ENCODE data around the gene RILPL1.
"Not testable (repeated sequence)": the region's sequence is repeated elsewhere in the genome, so short reads cannot be mapped to it uniquely, and the experiment has no call there.

RILPL1 gene

GRCh38 chr12:123529686-123530085, 3.8 kb downstream of the RILPL1 start:
- DNase-seq = no peak

DNA sequence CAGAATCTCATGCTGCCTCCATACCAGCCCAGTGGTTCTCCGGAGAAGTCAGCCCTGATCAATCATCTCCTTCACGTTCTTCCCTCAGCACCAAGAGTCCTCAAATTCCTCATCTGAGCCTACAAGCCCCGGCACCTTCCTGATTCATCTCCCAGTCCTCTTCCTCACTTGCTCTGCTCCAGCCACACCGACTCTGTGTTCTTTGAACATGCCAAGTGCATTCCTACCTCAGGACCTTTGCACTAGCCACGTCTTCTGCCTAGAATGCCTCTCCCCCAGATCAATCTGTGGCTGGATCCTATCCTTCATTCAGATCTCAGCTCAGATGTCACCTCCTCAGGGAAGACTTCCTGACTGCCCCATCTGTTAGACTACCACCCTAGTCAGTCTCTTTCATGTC, 4.7 kb downstream of the RILPL1 start:
- no peak for DNase-seq

- DNase-seq = no peak
Observed at GRCh38 chr12:123526542-123527080, 6.9 kb downstream of the RILPL1 start.

- no peak for DNase-seq
Observed at GRCh38 chr12:123524378-123524777, 9.1 kb downstream of the RILPL1 start.

GRCh38 chr12:123523518-123523917, 10.0 kb downstream of the RILPL1 start:
- DNase-seq = no peak

- DNase-seq = no peak
Observed at GRCh38 chr12:123522164-123522563, 11.4 kb downstream of the RILPL1 start.

DNA sequence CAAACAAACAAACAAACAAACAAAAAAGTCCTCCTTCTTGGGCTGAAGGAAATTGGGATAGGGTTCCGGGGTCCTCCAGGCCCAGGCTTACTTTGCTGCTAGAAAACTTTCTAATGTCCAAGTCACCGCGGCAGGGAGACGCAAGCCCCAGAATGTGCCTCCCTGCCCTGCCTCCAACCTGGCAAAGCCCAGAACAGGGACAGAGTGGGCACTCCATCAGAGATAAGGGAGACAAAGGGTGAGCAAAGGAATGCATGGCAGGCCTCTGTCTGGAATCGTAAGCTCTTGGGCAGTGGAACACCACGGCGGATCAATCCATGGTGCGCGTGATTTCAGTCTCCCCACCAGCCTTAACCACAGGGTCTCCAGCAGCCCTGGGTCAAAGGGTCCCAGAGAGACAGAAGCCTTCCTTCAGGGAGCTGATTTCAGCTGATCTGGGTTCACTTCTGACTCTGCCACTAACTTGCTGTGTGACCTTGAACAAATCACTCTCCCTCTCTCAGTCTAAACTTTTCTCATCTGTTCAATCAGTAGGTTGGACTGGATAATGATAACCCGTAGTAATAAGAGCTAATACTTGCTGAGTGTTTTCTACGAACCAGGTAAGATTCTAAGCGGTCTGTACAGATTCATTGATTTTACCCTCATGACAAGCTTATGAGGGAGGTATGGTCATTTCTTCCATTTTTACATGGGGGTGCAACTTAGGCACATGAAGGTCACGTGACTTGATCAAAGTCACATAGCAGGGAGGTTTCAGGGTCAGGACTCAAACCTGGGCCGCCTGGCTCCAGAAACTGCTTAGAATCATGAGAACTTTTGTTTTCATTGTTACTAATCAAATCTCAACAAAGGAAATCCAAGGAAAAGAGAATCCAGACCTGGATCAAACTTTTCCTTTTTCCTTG, 12.7 kb downstream of the RILPL1 start:
- DNase-seq = no peak

DNA sequence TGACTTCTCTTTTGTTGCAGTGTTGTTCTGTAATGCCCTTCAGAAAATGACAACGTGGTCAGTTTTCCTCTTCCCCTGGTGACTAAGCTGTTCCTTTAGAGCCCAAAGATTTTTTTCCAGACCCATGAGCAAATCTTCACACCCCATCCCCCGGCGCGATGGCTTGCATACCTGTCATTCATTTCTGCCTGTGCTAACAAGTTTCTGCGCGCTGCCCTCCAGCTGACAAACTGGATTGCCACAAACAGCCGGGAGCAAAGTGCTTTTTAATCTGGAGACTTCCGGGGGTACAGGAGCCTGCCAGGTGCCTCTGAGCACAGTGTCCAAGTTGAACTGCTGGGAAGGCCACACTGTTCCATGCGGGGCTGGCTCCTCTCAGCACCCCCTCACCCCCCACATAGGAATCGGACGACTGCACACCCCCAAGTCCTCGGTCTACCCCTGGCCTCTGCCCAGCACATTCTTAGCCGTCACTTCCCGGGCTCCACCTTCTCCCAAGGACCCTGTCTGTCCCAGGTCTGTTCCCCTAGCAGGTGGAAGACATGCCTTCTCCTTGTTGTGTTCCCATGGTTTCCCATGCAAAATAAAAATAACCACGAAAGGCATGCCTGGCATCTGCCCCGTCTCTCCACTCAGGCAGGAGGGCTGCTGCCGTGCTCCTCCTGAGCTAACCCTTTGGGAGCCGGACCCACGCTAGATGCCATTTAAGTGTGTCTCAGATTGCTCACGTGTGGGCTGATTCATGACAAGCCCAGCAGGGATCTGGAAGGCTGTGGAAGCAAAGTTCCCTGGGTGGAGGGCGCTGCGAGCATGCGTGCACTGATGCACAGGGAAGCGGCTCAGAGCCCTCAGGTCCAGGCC, 14.1 kb downstream of the RILPL1 start:
- DNase-seq = no peak

- DNase-seq = no peak
Observed at GRCh38 chr12:123516216-123516780, 17.2 kb downstream of the RILPL1 start.

- DNase-seq = not testable (repeated sequence)
Observed at GRCh38 chr12:123514582-123515221, 18.8 kb downstream of the RILPL1 start.

GRCh38 chr12:123513805-123514204, 19.7 kb downstream of the RILPL1 start:
- no peak for DNase-seq

DNA sequence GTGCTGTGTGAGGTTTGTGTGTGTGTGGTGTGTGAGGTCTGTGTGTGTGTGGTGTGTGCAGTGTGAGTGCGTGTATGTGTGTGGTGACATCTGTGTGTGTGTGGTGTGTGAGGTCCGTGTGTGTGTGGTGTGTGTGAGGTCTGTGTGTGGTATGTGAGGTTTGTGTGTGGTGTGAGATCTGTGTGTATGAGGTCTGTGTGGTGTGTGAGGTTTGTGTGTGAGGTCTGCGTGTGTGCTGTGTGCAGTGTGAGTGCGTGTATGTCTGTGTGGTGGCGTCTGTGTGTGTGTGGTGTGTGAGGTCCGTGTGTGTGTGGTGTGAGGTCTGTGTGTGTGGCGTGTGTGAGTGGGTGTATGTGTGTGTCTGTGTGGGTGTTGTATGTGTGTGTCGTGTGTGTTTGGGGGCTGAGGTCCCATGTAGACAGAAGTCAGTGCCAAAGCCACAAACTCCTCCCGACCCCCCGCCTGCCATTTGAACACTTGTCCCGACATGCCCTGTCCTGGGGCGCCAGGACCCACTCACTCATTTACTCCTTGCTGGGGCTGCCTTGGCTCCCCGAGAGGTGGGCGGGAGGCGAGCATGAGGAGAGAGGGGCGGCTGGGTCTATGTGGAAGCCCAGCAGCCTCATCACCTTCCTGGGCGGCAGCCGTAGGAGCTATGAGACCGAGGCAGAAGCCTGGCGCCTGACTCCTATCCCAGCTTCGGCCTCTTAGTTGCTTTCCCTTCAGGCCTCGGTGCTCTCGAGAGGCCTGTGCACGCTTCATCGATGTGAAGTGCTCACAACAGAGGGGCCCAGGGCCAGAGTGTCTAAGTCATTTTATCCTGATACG, 20.5 kb downstream of the RILPL1 start:
- DNase-seq = no peak

DNA sequence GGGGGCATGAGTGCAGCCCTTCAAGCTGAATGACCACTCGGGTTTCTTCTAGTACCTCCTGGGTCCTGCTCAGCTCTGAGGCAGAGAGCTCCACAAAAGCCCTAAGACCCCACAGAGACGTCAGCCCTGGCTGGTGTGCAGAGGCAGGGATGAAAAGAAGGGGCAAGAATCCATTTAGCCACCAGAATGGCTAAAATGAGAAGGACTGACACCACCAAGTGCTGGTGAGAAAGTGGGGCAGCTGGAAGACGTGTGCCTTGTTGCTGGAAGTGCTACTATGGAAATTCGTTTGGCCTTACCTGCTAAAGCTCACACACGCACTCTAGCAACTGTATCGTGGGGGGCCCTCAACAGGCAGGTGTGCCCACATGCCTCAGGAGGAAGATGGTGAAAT, 26.7 kb downstream of the RILPL1 start:
- no peak for DNase-seq

DNA sequence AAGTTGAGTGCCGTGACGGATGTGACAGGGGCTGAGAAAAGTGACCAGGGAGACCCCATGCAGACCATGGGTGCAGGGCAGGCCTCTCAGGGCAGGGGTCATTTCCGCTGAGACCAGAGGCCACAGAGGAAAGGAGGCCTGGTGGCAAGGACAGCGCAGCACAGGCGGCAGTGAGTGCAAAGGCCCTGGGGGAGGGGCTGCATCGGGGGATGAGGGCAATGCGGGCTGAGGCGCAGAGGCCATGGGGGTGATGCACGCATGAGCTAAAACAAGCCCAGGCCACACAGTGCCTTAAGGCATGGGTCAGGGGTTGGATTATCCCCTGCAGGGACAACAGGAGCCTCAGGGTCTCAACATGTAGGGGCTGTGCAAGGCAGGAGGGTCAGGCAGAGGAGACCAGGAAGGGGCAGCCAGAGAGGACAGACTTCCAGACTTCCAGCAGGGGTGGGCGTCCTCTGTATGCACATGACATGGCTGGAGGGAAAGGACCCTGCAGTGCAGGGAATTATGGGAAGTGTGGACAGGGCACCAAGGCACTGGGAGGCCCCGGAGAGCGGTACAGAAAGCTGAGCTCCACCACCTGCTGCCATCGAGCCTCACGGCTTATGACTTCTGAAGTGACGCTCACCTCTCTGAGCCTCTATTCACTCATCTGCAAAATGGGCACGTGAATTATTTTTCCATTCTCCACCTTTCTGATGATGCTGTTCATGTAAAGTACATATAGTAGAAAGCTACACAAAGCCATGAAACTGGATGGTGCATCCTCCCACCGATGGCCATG, 27.3 kb downstream of the RILPL1 start:
- no peak for DNase-seq

DNA sequence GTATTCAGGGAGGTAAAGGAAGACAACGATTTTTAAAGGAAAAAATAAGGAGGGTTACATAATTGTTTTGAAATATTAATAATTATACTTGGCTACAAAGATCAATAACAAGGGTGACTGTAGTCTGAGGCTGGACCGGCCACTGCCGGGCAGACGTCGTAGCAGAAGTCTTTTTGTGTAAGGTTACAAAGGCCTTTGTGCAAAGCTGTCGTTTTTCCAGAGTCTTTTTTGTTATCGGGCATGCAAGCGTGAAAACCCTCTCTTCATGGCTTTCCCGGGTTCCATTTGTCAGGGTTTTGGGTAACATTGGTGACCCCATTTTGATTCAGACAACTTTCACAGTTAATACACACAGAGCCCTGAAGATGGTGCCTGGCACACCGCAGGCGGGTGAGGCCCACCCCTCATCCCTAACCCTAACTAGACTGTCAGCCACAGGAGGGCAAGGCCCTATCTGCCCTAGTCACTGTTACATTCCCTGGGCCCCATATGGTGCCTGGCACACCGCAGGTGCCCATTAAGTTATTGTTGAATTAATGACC, 31.3 kb downstream of the RILPL1 start:
- no peak for DNase-seq

DNA sequence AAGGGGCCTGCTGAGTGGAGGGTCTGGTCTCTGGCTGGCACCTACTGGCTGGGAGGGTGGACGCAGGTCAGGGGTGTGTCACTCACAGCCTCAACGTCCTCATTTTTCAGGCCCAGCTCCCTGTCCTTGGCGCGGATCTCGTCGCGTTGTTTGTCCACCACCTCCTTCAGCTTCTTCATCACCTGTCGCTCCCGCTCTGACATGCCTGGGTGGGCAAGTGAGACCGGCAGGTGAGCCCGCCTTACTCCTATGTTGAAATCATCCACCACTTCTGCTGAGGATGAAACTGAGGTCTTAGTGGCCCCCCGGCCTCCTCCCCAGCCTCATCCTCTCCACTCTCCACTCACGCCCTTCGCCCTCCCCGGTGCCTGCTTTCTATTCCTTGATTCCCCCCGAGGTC, 34.2 kb downstream of the RILPL1 start:
- no peak for DNase-seq

GRCh38 chr12:123498126-123498825, 35.2 kb downstream of the RILPL1 start:
- DNase-seq = no peak

DNA sequence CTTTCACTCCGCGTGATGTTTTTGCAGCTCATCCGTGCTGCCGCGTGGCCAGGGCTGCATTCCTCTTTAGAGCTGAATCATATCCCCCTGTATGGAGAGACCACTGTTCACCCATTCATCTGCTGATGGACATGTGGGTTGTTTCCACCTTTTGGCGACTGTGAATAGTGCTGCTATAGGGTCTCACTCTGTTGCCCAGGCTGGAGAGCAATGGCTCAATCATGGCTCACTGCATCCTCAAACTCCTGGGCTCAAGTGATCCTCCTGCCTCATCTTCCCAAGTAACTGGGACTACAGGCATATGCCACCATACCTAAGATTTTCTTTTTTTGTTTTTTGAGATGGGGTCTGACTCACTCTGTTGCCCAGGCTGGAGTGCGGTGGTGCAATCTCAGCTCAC, 36.5 kb downstream of the RILPL1 start:
- DNase-seq = no peak

- no peak for DNase-seq
Observed at GRCh38 chr12:123494124-123494851, 39.2 kb downstream of the RILPL1 start.

Data from NCI-H345 (cell line).